IMR-90 (cell line): ENCODE measurements around the gene SPHK1. TPM values are rescaled to one million over a fixed set of nuclear protein-coding genes. Genes with fewer than 3 reads are reported as not detected.

Experiments
- ATAC-seq: fragments of 200-7000 bp; cut with Tn5 transposase; 2 replicates; pipeline ENCODE4 v1.9.1; 2020; ENCODE audit warnings: low read depth, mild to moderate bottlenecking, moderate library complexity
- BruUV-seq: library from RNA; stranded (reverse); fragments of 400-500 nt; replicated peaks from 2 replicates; lab custom pipeline; 2021; lab: Mats Ljungman, UMichigan
- CTCF ChIA-PET: fragments of 300-600 bp; formaldehyde crosslinking; extraction: SDS; loops from one replicate; lab custom pipeline; 2021; ENCODE audit warnings: antibody characterized with exemption; lab: Yijun Ruan, JAX
- POLR2A ChIA-PET: fragments of 300-600 bp; sonication (Branson Sonifier 250); formaldehyde crosslinking; loops from one replicate; lab custom pipeline; 2022; ENCODE audit warnings: antibody characterized with exemption; ENCODE audit not compliant: unreplicated experiment; lab: Charles Lee
- DNase-seq: peaks from one replicate; pipeline ENCODE4 v3.0.0; 2013
- H2AFZ ChIP-seq: replicated peaks from 2 replicates; pipeline ENCODE3; 2013; ENCODE audit warnings: low read length, mild to moderate bottlenecking; ENCODE audit not compliant: poor library complexity
- H2AK5ac ChIP-seq: 2 replicates; pipeline ENCODE4 v1.6.1; 2013; ENCODE audit warnings: low read depth, low read length, inconsistent platforms
- H2AK9ac ChIP-seq: replicated peaks from 2 replicates; pipeline ENCODE3; 2013; ENCODE audit warnings: mild to moderate bottlenecking, low read depth, low read length, moderate library complexity; ENCODE audit not compliant: poor library complexity
- H2BK120ac ChIP-seq: 2 replicates; pipeline ENCODE4 v1.6.1; 2013; ENCODE audit warnings: low read depth, low read length, inconsistent platforms
- H2BK15ac ChIP-seq: 3 replicates; pipeline ENCODE4 v1.6.1; 2013; ENCODE audit warnings: low read depth, low read length, inconsistent platforms
- H2BK20ac ChIP-seq: 2 replicates; pipeline ENCODE4 v1.6.1; 2013; ENCODE audit warnings: low read depth, mild to moderate bottlenecking, inconsistent platforms, low read length, moderate library complexity
- H2BK5ac ChIP-seq: 2 replicates; pipeline ENCODE4 v1.6.1; 2013; ENCODE audit warnings: mild to moderate bottlenecking, low read depth, low read length, inconsistent platforms; ENCODE audit not compliant: poor library complexity, severe bottlenecking
- H3K14ac ChIP-seq: replicated peaks from 2 replicates; pipeline ENCODE4 v1.6.1; 2013; ENCODE audit warnings: low read depth, low read length, inconsistent platforms
- H3K18ac ChIP-seq: 2 replicates; pipeline ENCODE4 v1.6.1; 2013; ENCODE audit warnings: low read depth, low read length, control low read depth
- H3K23ac ChIP-seq: 2 replicates; pipeline ENCODE4 v1.6.1; 2013; ENCODE audit warnings: low read depth, low read length, inconsistent platforms
- H3K27ac ChIP-seq: 2 replicates; pipeline ENCODE4 v1.5.1; 2013; ENCODE audit warnings: mild to moderate bottlenecking, control low read depth, low read length; ENCODE audit not compliant: insufficient read depth
- H3K27me3 ChIP-seq: 2 replicates; pipeline ENCODE4 v1.6.1; 2013; ENCODE audit warnings: low read length; ENCODE audit not compliant: control insufficient read depth, insufficient read depth
- H3K36me3 ChIP-seq: 2 replicates; pipeline ENCODE4 v1.6.1; 2013; ENCODE audit warnings: low read length, mixed read lengths; ENCODE audit not compliant: control insufficient read depth, insufficient read depth
- H3K4ac ChIP-seq: 2 replicates; pipeline ENCODE4 v1.6.1; 2013; ENCODE audit warnings: low read depth, low read length, inconsistent platforms
- H3K4me1 ChIP-seq: 2 replicates; pipeline ENCODE4 v1.6.1; 2013; ENCODE audit warnings: low read length, mixed read lengths; ENCODE audit not compliant: control insufficient read depth, insufficient read depth
- H3K4me2 ChIP-seq: 2 replicates; pipeline ENCODE4 v1.6.1; 2013; ENCODE audit warnings: low read depth, mild to moderate bottlenecking, control low read depth, low read length, moderate library complexity
- H3K4me3 ChIP-seq: 2 replicates; pipeline ENCODE4 v1.5.1; 2013; ENCODE audit warnings: low read depth, mild to moderate bottlenecking, control low read depth, low read length, moderate library complexity; ENCODE audit not compliant: insufficient read depth
- H3K56ac ChIP-seq: 2 replicates; pipeline ENCODE4 v1.6.1; 2013; ENCODE audit warnings: low read length, inconsistent platforms; ENCODE audit not compliant: insufficient read depth; ENCODE audit errors: extremely low read depth
- H3K79me1 ChIP-seq, 2 experiments: 2 replicates each; pipeline ENCODE4 v1.6.1; 2013; ENCODE audit warnings: low read length in 2 of 2, inconsistent platforms in 1 of 2, low read depth in 1 of 2
- H3K9ac ChIP-seq: 2 replicates; pipeline ENCODE4 v1.6.1; 2013; ENCODE audit warnings: low read depth, low read length, control low read depth
- H3K9me1 ChIP-seq: 2 replicates; pipeline ENCODE4 v1.6.1; 2013; ENCODE audit warnings: low read length, inconsistent platforms; ENCODE audit not compliant: insufficient read depth
- H3K9me3 ChIP-seq: 2 replicates; pipeline ENCODE4 v1.6.1; 2013; ENCODE audit warnings: low read length; ENCODE audit not compliant: control insufficient read depth, insufficient read depth
- H4K20me1 ChIP-seq: 2 replicates; pipeline ENCODE4 v1.6.1; 2013; ENCODE audit warnings: low read length, inconsistent platforms; ENCODE audit not compliant: insufficient read depth
- H4K5ac ChIP-seq: 2 replicates; pipeline ENCODE4 v1.6.1; 2013; ENCODE audit warnings: mild to moderate bottlenecking, low read depth, low read length, control low read depth
- H4K8ac ChIP-seq, 2 experiments: 2 replicates each; pipeline ENCODE4 v1.6.1; 2013; ENCODE audit warnings: low read depth in 2 of 2, low read length in 2 of 2, control low read depth in 1 of 2, inconsistent platforms in 1 of 2
- H4K91ac ChIP-seq: 2 replicates; pipeline ENCODE4 v1.6.1; 2013; ENCODE audit warnings: low read depth, low read length, inconsistent platforms; ENCODE audit not compliant: insufficient read depth
- BHLHE40 ChIP-seq: fragments of 150-350 bp; IDR thresholded peaks from 2 replicates; pipeline ENCODE4 v1.6.1; 2016; ENCODE audit warnings: mild to moderate bottlenecking, low read depth, low read length
- CHD1 ChIP-seq: IDR thresholded peaks from 2 replicates; pipeline ENCODE4 v1.6.1; 2012; ENCODE audit warnings: low read depth, low read length, improper control_type of control experiment
- MAFK ChIP-seq: IDR thresholded peaks from 2 replicates; pipeline ENCODE4 v1.6.1; 2012; ENCODE audit warnings: low read depth, low read length, improper control_type of control experiment
- MAZ ChIP-seq: IDR thresholded peaks from 2 replicates; pipeline ENCODE4 v1.6.1; 2012; ENCODE audit warnings: low read depth, mild to moderate bottlenecking, low read length, improper control_type of control experiment, moderate library complexity, borderline replicate concordance
- MXI1 ChIP-seq: IDR thresholded peaks from 2 replicates; pipeline ENCODE4 v1.6.1; 2012; ENCODE audit warnings: low read depth, mild to moderate bottlenecking, low read length, moderate library complexity, borderline replicate concordance
- NFE2L2 ChIP-seq: fragments of 150-350 bp; IDR thresholded peaks from 2 replicates; pipeline ENCODE4 v1.6.1; 2016; ENCODE audit warnings: low read depth, mild to moderate bottlenecking, low read length
- RCOR1 ChIP-seq: IDR thresholded peaks from 2 replicates; pipeline ENCODE4 v1.6.1; 2012; ENCODE audit warnings: mild to moderate bottlenecking, low read length, improper control_type of control experiment; ENCODE audit not compliant: insufficient replicate concordance
- SMC3 ChIP-seq: fragments of 150-350 bp; IDR thresholded peaks from 2 replicates; pipeline ENCODE4 v1.6.1; 2016; ENCODE audit warnings: low read depth, mild to moderate bottlenecking, antibody characterized with exemption, low read length, moderate library complexity
- WGBS, 2 experiments: methylation state at CpG; one replicate each; pipeline versions ENCODE4 v1.1.5 to v1.1.7; 2013; ENCODE audit warnings: missing lambda C conversion rate in 2 of 2; ENCODE audit not compliant: insufficient read length in 1 of 2; ENCODE audit errors: extremely low coverage in 2 of 2; 5-methylcytosine and 5-hydroxymethylcytosine counted together
- dilution Hi-C: fragments of 300-500 bp; cut with HindIII; formaldehyde crosslinking; loops from one replicate; pipeline ENCODE4 v1.14.3; 2018; ENCODE audit warnings: low sequenced_read_pairs; ENCODE audit not compliant: unreplicated experiment
- in situ Hi-C: fragments of 300-500 bp; cut with MboI; formaldehyde crosslinking; loops from 3 replicates; pipeline ENCODE4 v1.14.3; 2019; ENCODE audit warnings: low sequenced_read_pairs, inconsistent platforms, mixed read lengths
- intact Hi-C: fragments of 100-400 bp; cut with micrococcal nuclease; formaldehyde crosslinking; loops from 2 replicates; pipeline ENCODE4 v1.10.0; 2022
- polyA plus RNA-seq, 3 experiments: library from polyadenylated mRNA; depleted of rRNA; stranded (reverse); fragments of >200 nt; gene quantifications; 2 replicates each; pipeline ENCODE4 v1.2.3, GENCODE V29; 2012; ENCODE audit warnings: low replicate concordance in 1 of 3
- total RNA-seq: library from RNA; depleted of rRNA; stranded (reverse); fragments of >200 nt; gene quantifications from 2 replicates; pipeline ENCODE4 v1.2.3, GENCODE V29; 2012
- TF ChIP-seq, protein P1 (sequence below): fragments of 150-350 bp; IDR thresholded peaks from 2 replicates; pipeline ENCODE4 v1.6.1; 2017; ENCODE audit warnings: mild to moderate bottlenecking, antibody characterized with exemption, low read length, low read depth
- TF ChIP-seq, protein P2 (sequence below): fragments of 150-350 bp; IDR thresholded peaks from 2 replicates; pipeline ENCODE4 v1.6.1; 2016; ENCODE audit warnings: low read depth, mild to moderate bottlenecking, low read length, moderate library complexity, borderline replicate concordance

The SPHK1 gene
- total and polyA plus RNA-seq, 2 of the 4 experiments (the other 2 are of a cell fraction) = 44.4 to 82.7 TPM

DNA sequence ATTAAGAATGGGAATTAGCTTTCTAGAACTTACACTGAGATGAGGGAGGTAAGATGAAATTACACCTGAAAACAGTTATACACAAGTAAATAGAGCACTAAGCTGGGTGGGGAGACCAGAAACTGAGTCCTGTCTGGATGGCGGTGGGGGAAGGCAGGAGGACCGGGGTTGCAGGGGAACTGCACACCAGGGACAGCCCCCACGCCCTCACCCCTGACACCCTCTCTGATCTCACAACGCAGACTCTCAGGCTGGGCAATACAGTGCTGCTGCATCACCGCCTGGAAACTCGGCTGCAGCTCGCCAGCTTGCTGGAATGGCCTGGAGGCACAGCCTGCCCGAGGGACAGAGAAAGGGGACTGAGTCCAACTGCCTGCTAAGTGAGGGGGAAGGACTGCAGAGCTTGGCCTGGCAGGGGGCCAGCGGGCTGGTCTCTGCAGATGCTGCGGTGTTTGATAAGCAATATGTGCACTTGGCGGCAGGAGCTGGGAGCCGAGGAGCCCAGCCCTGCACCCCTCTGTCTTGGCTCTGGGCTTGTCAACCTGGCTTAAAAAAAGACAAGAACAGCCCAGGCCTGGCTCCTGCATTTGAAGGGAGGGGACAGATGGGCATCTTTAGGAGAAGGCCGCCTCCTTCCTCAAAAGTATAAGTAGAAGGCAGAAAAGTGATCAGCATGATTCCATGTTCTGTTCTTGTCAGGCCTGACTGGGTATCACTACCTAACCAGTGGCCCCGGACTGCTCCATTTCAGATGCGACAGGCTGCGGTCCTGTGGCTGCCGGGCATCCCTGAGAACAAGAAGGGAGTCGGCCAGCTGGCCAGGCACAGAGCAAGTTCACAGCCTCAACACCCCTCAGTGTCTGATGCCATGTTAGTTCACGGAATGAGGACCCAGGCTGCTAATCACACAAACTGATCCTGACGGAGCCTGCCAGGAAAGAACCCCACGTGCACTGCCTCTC lies 30.2 kb downstream of the SPHK1 start (continued):
- TF ChIP-seq BHLHE40 (no peak), CHD1 (no peak), RCOR1 (no peak), NFE2L2 (no peak), MXI1 (no peak), MAZ (no peak)

DNA sequence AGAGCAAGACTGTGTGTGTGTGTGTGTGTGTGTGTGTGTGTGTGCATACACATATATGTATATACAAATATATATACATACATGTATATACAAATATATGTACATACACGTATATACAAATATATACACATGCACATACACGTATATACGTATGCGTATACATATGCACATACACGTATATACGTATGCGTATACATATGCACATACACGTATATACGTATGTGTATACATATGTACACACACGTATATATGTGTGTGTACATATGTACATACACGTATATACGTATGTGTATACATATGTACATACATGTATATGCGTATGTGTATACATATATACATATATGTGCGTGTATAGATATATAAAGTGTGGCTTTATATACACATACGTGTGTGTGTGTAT lies 31.4 kb downstream of the SPHK1 start:
- ATAC-seq = no peak
- WGBS, 2 experiments = no CpG with 5 or more reads among the region's 15 CpGs
- H3K36me3 ChIP-seq = peaks cover 7% of the 10 kb centered on the region; the same call in 1 of the 2 replicates
- H3K18ac ChIP-seq = no peak overlapping the region
- no peak overlapping the region for H2BK20ac ChIP-seq
- no peak overlapping the region for H2BK15ac ChIP-seq
- no peak overlapping the region for H2BK120ac ChIP-seq
- no peak overlapping the region for H4K5ac ChIP-seq
- H3K9me3 ChIP-seq = no peaks in the 10 kb centered on the region
- H3K4me2 ChIP-seq = no peak overlapping the region
- H4K8ac ChIP-seq = no peak overlapping the region
- no peaks in the 10 kb centered on the region for H3K27me3 ChIP-seq
- dilution Hi-C loops = no loop called here
- ChIA-PET CTCF (no interaction called here), POLR2A (no interaction called here)
- in situ Hi-C loops = no loop called here
- no peak for DNase-seq
- H3K56ac ChIP-seq = no peak overlapping the region
- H3K23ac ChIP-seq = no peak overlapping the region
- no peak overlapping the region for H3K4me3 ChIP-seq
- H4K91ac ChIP-seq = no peak overlapping the region
- no peak overlapping the region for H3K4ac ChIP-seq
- H2AK5ac ChIP-seq = no peak overlapping the region
- H2AK9ac ChIP-seq = no peak overlapping the region
- TF ChIP-seq MAFK = no peak
- TF ChIP-seq SMC3 = no peak
- TF ChIP-seq, protein P1, sequence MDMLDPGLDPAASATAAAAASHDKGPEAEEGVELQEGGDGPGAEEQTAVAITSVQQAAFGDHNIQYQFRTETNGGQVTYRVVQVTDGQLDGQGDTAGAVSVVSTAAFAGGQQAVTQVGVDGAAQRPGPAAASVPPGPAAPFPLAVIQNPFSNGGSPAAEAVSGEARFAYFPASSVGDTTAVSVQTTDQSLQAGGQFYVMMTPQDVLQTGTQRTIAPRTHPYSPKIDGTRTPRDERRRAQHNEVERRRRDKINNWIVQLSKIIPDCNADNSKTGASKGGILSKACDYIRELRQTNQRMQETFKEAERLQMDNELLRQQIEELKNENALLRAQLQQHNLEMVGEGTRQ = no peak
- TF ChIP-seq, protein P2, sequence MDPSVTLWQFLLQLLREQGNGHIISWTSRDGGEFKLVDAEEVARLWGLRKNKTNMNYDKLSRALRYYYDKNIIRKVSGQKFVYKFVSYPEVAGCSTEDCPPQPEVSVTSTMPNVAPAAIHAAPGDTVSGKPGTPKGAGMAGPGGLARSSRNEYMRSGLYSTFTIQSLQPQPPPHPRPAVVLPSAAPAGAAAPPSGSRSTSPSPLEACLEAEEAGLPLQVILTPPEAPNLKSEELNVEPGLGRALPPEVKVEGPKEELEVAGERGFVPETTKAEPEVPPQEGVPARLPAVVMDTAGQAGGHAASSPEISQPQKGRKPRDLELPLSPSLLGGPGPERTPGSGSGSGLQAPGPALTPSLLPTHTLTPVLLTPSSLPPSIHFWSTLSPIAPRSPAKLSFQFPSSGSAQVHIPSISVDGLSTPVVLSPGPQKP = no peak
- TF ChIP-seq MAZ = no peak
- peaks cover 26% of the 10 kb centered on the region for H3K9me1 ChIP-seq
- H3K79me1 ChIP-seq = peaks cover 51 to 87% of the 10 kb centered on the region in 2 experiments
- H4K20me1 ChIP-seq = peaks cover 72% of the 10 kb centered on the region
- intact Hi-C loops = no loop called here
- no peak overlapping the region for H3K14ac ChIP-seq
- no TSS peak for BruUV-seq
- H3K27ac ChIP-seq = no peak overlapping the region
- no peak overlapping the region for H2AFZ ChIP-seq
- H3K4me1 ChIP-seq = peaks cover 11% of the 10 kb centered on the region
- no peak overlapping the region for H3K9ac ChIP-seq
- H2BK5ac ChIP-seq = no peak overlapping the region
